MCF 10A (cell line): ENCODE data around the gene GFI1B. TPM values are rescaled to one million over a fixed set of nuclear protein-coding genes. Genes with fewer than 3 reads are reported as not detected.

Experiments
- BruUV-seq: library from RNA; stranded (reverse); fragments of 400-500 nt; replicated peaks from 2 replicates; lab custom pipeline; 2021; lab: Mats Ljungman, UMichigan
- CTCF ChIA-PET: fragments of 300-600 bp; sonication (Branson Sonifier 250); formaldehyde crosslinking; extraction: SDS; loops from one replicate; lab custom pipeline; 2021; ENCODE audit warnings: antibody characterized with exemption, inconsistent platforms; lab: Yijun Ruan, JAX
- POLR2A ChIA-PET: fragments of 300-600, 350-650 bp; sonication (Branson Sonifier 250); formaldehyde crosslinking; extraction: SDS; loops from one replicate; lab custom pipeline; 2020; ENCODE audit warnings: antibody characterized with exemption, inconsistent platforms; lab: Yijun Ruan, JAX
- DNase-seq: peaks from one replicate; pipeline ENCODE4 v3.0.0-alpha.2; 2018; ENCODE audit not compliant: unreplicated experiment
- H3K27ac Mint-ChIP-seq: one replicate; pipeline ENCODE4 v1.8.0; 2022; ENCODE audit warnings: mild to moderate bottlenecking, low read depth, mixed read lengths; ENCODE audit not compliant: unreplicated experiment
- H3K27me3 Mint-ChIP-seq: one replicate; pipeline ENCODE4 v1.8.0; 2022; ENCODE audit warnings: mixed read lengths; ENCODE audit not compliant: insufficient read depth, unreplicated experiment
- H3K36me3 Mint-ChIP-seq: one replicate; pipeline ENCODE4 v1.8.0; 2022; ENCODE audit warnings: mild to moderate bottlenecking, moderate library complexity, mixed read lengths; ENCODE audit not compliant: insufficient read depth, unreplicated experiment
- H3K4me1 Mint-ChIP-seq: one replicate; pipeline ENCODE4 v1.8.0; 2022; ENCODE audit warnings: mixed read lengths; ENCODE audit not compliant: insufficient read depth, unreplicated experiment
- H3K4me3 Mint-ChIP-seq: one replicate; pipeline ENCODE4 v1.8.0; 2022; ENCODE audit warnings: mild to moderate bottlenecking, moderate library complexity, mixed read lengths; ENCODE audit not compliant: unreplicated experiment
- H3K9me3 Mint-ChIP-seq: one replicate; pipeline ENCODE4 v1.8.0; 2022; ENCODE audit warnings: mixed read lengths; ENCODE audit not compliant: unreplicated experiment
- intact Hi-C: fragments of 100-400 bp; cut with micrococcal nuclease; formaldehyde crosslinking; loops from 2 replicates; pipeline ENCODE4 v1.14.1; 2022
- total RNA-seq: library from RNA; stranded (reverse); gene quantifications from 2 replicates; pipeline ENCODE4 v1.2.3, GENCODE V29; 2022
- TF ChIP-seq, protein P1 (sequence below): fragments of 200-600 bp; IDR thresholded peaks from one replicate; pipeline ENCODE4 v1.8.0; 2022; ENCODE audit warnings: antibody characterized with exemption, mild to moderate bottlenecking; ENCODE audit not compliant: unreplicated experiment

Gene GFI1B
- total RNA-seq, 1 experiment from 2014 or later, result not detected

DNA sequence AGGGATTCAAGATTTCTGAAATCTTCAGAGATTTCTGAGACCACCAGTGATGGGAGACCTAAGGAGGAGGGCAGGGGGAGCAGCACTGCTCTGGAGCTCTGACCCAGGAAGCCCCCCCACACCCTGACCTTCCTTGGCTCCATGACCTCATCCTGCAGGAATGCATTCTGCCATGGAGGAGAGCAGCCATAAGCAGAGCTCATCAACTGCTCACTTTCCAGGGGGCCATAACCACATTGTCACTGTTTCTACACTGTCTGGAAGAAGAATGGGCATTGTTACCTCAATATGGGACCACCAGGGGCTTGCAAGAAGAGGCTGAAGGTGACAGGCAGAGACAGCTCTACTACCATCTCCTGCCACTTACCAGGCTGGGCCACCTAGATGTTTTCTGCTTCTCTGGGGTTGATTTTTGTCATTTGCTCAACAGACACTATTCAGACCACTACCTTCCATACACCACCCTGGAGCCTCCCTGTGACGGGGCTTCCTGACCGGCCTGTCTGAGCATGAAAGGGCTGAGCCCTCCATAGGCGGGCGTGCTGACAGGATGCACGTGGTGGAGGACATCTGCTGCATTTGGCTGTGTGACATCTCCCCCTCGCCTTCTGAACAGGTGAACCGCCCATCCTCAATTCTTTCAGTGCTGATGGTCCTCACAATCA, 31.7 kb upstream of the GFI1B start:
- no peak overlapping the region for H3K27ac Mint-ChIP-seq
- POLR2A ChIA-PET, result interaction anchor here (7.5 kb wide), 1 partner anchor 84 kb away, joined by 32 read pairs; the partner anchor contains the start of gene GTF3C5
- CTCF ChIA-PET, result interaction anchor here (0.6 to 1.7 kb wide), 4 partner anchors 27 to 1119 kb away, joined by 3 to 8 read pairs (median 4); no protein-coding TSS in a partner anchor
- TF ChIP-seq, protein P1, sequence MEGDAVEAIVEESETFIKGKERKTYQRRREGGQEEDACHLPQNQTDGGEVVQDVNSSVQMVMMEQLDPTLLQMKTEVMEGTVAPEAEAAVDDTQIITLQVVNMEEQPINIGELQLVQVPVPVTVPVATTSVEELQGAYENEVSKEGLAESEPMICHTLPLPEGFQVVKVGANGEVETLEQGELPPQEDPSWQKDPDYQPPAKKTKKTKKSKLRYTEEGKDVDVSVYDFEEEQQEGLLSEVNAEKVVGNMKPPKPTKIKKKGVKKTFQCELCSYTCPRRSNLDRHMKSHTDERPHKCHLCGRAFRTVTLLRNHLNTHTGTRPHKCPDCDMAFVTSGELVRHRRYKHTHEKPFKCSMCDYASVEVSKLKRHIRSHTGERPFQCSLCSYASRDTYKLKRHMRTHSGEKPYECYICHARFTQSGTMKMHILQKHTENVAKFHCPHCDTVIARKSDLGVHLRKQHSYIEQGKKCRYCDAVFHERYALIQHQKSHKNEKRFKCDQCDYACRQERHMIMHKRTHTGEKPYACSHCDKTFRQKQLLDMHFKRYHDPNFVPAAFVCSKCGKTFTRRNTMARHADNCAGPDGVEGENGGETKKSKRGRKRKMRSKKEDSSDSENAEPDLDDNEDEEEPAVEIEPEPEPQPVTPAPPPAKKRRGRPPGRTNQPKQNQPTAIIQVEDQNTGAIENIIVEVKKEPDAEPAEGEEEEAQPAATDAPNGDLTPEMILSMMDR, result no peak
- no peak overlapping the region for H3K4me3 Mint-ChIP-seq
- BruUV-seq, result no TSS peak
- peaks cover 17% of the 10 kb centered on the region for H3K36me3 Mint-ChIP-seq
- H3K27me3 Mint-ChIP-seq, result no peaks in the 10 kb centered on the region
- intact Hi-C loops, result no loop called here
- H3K9me3 Mint-ChIP-seq, result no peaks in the 10 kb centered on the region
- peaks cover 25% of the 10 kb centered on the region for H3K4me1 Mint-ChIP-seq
- DNase-seq, result no peak

DNA sequence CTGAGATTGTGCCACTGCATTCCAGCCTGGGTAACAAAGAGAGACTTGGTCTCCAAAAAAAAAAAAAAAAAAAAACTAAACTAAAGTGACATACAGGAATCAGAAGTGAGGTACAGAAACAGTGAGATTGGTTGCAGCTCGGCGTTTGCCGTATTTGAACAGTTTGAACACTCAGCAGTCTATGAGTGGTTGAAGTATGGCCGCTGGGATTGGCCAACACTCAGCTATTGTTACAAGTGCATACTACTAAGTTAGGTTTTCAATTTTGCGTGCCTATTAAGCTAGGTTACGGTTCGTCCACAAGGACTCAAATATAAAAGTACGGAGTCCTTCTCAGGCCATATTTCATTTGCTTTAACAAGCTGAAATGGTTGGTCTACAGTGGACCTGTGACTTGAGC, 30.7 kb upstream of the GFI1B start:
- no peak for DNase-seq
- POLR2A ChIA-PET, result interaction anchor here (0.6 to 7.5 kb wide), 2 partner anchors 83 to 238 kb away, joined by 3 to 32 read pairs; partner anchors contain the start of gene GTF3C5
- BruUV-seq, result no TSS peak
- Mint-ChIP-seq H3K4me3 (no peak overlapping the region), H3K27ac (no peak overlapping the region), H3K4me1 (peaks cover 25% of the 10 kb centered on the region), H3K36me3 (peaks cover 17% of the 10 kb centered on the region), H3K9me3 (no peaks in the 10 kb centered on the region), H3K27me3 (no peaks in the 10 kb centered on the region)
- TF ChIP-seq, protein P1, result no peak
- CTCF ChIA-PET, result interaction anchor here (0.8 to 1.7 kb wide), 2 partner anchors 26 to 74 kb away, joined by 4 to 8 read pairs; no protein-coding TSS in a partner anchor
- intact Hi-C loops, result no loop called here

DNA sequence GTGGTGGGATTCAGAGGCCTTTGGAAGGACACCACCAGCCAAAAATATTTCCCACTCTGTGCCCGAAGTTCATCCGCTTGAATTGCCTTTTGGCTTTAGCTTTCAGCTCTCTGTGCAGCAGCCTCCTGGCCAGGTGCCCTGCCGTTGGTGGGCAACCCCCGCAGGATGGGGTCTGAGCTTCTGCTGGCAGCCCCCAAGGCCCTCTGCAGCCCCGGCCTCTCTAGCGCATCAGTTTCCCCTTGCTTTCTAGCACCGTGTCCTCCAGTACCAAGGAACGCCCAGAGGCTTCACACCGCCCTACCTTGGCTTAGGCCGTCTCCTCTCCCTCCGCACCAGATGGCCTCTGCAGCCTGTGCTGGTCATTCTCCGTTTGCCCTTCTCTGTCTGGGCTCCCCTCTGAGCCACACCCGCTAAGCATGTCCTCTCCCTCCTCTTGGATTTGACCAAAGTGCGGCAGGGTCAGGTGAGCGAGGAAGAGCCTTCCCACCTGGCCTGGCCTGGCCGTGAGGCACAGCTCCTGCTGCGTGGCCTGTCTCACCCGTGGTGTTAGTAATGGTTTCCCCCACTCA, 29.9 kb upstream of the GFI1B start:
- Mint-ChIP-seq H3K9me3 (no peaks in the 10 kb centered on the region), H3K27me3 (no peaks in the 10 kb centered on the region), H3K4me3 (no peak overlapping the region), H3K36me3 (peaks cover 17% of the 10 kb centered on the region), H3K27ac (no peak overlapping the region), H3K4me1 (peaks cover 21% of the 10 kb centered on the region)
- BruUV-seq, result no TSS peak
- TF ChIP-seq, protein P1, result no peak
- DNase-seq, result no peak
- CTCF ChIA-PET, result interaction anchor here (0.6 to 1.7 kb wide), 3 partner anchors 23 to 870 kb away, joined by 4 to 8 read pairs (median 5); no protein-coding TSS in a partner anchor
- intact Hi-C loops, result no loop called here
- POLR2A ChIA-PET, result no interaction called here

DNA sequence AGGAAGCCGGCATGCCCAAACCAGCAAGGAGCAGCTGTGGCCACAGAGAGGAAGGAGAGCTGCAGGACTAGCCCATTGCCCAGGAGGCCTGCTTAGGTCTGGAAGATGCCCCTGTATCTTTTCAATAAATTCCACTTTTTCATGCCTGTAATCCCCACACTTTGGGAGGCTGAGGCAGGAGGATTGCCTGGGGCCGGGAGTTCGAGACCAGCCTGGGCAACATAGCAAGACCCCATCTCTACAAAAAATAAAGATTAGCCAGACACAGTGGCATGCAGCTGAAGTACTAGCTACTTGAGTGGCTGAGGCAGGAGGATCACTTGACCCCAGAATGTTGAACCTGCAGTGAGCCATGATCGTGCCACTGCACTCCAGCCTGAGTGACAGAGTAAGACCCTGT, 28.8 kb upstream of the GFI1B start:
- CTCF ChIA-PET, result interaction anchor here (0.5 to 0.6 kb wide), 2 partner anchors 69 to 1148 kb away, joined by 4 read pairs; no protein-coding TSS in a partner anchor
- no TSS peak for BruUV-seq
- Mint-ChIP-seq H3K9me3 (no peaks in the 10 kb centered on the region), H3K4me3 (no peak overlapping the region), H3K4me1 (peaks cover 18% of the 10 kb centered on the region), H3K36me3 (peaks cover 10% of the 10 kb centered on the region), H3K27me3 (no peaks in the 10 kb centered on the region), H3K27ac (no peak overlapping the region)
- DNase-seq, result no peak
- TF ChIP-seq, protein P1, result no peak
- intact Hi-C loops, result no loop called here
- POLR2A ChIA-PET, result no interaction called here
